GM19351 (cell line): ENCODE results near the gene COL6A3.

Source experiments
- ATAC-seq: cut with Tn5 transposase; IDR thresholded peaks from one replicate; pipeline ENCODE4 v1.9.1; 2021; ENCODE audit warnings: mild to moderate bottlenecking, moderate library complexity; ENCODE audit not compliant: unreplicated experiment

COL6A3 gene

DNA sequence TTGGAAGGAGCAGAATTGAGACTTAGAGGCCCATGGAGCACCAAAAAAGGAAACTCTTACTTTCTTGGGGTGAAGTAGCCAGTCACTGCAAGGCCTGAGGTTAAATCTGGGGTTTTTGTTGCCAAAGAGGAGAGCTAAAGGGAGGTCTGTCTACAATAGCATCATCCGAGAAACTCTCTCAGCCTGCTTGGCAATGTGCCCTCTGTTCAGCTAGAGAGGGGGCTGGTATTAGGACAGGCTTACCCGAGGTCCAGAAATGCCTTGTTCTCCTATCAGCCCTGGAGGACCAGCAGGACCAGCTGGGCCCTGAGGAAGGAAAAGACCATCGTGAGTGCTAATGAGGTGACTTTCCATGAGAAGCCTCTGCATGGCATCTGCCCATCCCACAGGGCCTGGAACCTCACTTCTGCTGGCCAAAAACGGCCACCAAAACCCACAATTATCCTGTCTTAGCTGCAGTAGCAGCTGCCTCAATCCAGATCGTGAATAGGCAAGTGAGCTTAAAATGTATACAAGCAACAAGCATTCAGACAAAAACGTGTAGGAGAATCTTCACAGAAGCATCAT is 61.6 kb downstream of the COL6A3 start:
- no peak for ATAC-seq

DNA sequence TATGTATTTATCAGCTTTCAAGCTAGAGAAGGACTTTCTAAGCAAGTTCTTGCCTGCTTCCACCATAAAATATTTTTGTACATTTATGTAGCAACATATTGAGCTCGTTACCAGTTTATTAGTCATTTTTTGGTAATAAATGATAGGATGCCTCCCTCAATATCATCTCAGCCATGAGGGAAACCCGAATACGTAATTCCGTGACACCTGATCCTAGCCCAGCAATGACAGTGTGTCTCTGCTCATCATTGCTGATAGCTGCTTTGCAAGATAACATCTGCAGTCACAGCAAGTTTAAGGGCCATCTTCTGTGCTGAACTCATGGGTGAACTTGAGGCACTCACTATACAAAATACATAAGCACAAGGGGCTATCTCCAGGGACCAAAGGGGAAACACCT is 62.2 kb downstream of the COL6A3 start:
- ATAC-seq, result no peak

DNA sequence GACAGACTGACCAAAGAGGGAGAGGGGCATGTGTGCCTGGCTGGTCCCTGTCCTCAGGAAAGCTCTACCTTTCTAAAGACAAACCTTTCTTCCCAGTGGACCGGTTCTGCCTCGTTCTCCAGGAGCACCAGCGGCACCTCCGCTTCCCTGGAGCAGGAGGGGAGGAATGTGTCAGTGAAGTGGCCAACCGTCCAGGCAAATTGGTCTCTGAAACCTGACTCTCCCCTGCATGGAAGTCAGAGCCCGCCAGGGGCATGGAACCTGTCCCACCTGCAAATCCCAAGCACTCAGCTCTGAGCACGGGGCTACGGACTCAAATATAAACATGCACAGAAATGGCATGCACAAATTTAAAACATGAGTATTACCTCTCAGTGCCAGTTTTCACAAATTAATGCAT is 62.9 kb downstream of the COL6A3 start:
- no peak for ATAC-seq

DNA sequence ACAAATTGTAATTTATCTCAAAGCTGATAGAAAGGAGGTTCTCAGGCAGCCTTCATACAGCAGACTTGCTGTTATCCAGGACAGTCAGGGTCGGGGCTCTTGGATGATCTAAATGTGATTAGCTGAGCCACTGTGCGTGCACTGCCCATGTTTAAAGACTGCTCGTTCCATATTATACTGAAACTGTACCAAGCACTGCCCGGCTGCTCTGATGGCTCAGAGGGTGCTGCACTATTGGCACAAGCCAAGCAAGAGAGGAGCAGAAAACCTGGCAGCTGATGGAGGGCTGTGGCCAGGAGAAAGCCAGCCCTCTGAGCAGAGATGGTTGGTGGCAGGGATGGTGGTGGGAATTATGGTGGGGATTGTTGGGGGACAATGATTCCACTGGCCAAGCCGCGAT is 63.4 kb downstream of the COL6A3 start:
- ATAC-seq, result no peak

DNA sequence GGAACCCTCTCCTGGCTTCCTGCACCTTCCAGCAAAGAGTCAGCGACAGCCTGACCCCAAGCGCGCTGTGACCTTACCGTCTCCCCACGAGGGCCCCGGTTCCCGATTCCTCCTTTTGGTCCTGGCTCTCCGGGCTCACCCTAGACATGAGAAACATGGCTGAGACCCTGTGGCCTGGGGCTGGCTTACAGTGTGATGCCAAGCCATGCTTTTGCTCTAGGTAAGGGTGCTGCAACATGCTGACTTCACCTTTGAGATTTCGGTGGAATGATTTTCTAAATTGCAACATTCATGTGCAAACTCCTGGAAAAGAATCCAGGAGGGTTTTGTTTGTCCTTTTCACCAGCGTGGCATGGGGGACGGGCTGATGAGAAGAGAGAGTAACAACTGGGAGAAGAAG is 63.9 kb downstream of the COL6A3 start:
- ATAC-seq, result no peak

DNA sequence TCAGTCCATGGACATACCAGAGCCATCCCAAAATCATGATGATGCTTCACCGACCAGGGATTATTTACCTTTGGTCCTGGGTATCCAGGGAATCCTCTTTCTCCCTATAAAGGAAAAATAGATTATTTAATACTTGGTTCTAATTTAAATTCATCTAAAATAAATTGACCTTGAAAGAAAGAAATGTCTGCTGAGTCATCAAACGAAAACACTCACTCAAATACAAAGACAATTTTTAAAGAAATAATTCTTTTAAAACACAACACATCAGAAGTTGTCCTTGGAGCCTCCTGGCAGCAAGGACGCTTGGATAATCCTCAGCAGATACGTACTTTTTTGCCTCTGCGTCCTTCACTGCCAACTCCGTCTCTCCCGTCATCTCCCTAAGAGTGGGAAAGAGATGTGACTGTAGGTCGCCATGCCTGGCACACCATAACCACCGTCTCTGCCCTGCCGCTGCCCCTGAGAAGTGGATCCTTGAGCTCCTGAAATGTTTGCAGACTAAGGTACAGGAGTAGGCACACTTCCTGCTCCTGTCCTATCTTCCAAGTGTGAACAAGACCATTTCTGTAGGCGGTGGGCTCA is 65.6 kb downstream of the COL6A3 start:
- no peak for ATAC-seq

DNA sequence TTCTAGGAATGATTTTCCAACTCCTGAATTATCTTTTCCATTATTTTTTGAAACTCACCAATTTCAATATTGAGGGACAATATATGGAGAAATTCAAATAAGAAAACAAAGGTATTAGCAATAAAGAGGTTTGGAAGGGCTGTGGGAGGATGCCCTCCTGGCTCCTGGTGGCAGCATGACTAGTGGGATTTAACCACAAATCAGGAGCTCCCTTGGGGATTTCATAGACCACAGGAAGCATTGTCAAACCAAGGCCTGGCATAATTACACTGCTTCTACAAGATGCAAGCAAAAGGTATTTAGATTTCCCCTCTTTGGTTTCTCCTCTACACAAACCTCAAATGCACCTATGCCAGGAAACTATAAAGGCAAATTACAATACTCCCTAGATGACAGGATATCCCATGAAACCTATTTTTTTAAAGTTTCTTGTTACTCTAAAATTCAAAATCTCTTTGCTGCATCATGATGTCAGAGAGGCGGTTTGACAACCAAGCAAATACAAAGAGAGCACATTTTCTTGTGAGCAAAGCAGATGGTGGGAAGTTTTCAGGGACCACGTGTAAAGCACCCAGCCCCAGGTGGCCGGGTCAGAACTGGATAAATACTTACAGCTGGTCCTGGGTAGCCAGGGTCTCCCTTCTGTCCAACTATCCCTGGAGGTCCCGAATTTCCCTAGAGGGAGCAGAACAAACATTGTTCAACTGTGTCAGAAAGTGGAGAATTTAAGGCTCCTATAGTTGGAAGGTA is 67.9 kb downstream of the COL6A3 start:
- no peak for ATAC-seq

DNA sequence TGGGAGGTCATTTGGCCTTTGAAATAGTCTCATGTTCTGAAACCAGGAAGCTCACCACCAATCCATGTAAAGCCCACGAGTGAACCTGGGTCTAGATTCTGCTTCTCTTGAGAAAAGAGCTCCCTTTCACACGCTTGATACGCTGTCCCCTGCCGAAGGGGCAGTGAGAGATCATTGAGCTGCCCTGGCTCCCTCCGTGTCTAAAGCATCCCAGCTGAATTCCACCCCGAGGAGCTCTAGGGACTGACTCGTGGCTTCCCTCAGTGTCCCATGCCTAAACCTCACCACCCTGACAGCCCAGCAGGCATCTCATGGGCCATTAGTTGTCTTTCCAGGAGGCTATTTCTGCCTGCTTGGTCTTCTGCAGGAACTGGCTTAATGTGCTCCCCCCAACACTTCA is 68.6 kb downstream of the COL6A3 start:
- no peak for ATAC-seq

DNA sequence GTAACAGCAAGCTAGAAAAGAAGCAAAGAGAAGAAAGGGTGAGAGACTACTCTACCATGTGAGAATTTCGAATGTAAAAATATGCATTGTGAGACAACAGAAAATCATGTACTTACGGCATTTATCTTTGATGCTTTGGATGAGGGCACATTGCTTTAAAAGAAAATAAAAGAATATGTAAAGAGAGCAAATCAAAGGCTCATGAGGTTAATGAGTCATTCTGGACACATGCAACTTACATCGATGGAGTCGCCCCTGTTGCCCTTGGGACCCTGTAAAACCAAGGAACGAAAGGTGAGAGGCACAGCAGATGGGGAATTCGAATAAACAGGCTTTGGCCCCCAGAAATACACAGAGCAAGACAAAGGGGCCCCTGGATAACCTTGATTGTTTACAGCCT is 69.0 kb downstream of the COL6A3 start:
- no peak for ATAC-seq

DNA sequence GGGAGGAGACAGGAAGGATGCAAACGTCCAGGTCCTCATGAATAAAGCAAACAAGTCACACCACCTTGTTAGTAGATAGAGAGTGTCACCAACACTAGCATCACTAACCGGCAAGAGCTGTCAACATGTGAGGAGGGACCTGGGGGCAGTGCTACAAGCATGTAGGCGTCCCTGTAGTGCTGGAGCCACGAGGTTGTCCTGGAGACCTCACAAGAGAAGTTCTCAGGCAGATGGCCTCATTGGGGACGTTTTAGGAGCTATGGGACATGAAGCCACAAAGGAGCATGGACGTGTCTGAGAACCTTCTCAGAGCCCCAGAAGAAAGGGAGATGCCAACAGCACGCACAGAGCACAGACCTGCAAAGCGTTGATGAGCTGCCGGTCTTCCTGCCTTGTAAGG is 70.0 kb downstream of the COL6A3 start:
- ATAC-seq, result no peak

DNA sequence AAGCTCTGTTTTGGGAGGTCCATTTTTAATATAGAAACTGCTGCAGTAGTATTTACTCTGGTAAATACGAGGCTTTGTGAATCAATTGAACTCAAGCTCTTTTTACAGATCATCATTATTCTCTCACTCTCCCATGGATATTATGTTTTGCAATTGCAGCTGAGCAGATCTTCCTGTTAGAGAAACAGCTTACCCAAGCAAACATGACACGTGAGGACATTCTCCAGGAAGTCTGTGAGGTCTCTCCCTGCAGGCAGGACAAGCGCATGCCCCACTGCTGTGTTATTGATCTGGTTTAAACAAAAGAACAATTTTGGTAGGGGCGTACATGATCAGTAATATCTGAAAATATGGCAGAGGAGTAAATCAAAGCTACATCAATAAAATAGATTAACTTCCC is 72.1 kb downstream of the COL6A3 start:
- ATAC-seq, result no peak

DNA sequence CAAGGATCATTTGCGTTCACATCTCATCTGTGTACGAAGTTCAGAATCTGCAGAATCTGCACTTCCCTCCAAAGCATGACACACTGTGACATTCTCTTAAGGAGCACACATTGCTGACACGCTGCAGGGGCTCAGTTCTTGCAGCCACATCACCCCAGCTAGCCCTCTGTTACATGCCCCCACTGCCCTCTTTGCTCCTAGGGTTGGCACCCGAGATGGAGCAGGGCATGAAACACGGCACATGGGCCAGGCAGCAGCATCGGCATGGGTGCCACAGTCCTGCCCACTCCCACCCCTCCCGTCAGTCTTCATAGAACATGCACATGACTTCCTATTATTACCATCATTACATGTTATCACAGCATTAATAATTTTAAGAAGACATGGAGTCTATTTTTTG is 76.4 kb downstream of the COL6A3 start:
- ATAC-seq, result no peak

DNA sequence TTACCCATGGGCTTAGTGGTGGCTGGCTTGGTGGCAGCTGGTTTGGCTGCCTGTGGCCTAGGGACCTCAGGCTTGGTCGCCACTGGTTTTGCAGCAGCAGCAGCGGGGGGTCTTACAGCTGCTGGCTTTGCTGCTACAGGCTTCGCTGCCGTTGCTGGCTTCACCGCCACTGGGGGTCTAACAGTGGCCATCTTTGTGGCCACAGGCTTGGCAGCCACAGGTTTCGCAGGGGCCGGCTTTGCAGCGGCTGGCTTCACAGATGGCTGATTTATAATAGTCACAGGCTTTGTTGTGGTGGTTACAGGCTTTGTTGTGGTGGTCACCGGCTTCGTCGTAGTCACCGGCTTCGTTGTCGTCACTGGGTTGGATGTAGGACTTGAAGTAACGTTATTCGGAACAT is 77.8 kb downstream of the COL6A3 start:
- no peak for ATAC-seq

DNA sequence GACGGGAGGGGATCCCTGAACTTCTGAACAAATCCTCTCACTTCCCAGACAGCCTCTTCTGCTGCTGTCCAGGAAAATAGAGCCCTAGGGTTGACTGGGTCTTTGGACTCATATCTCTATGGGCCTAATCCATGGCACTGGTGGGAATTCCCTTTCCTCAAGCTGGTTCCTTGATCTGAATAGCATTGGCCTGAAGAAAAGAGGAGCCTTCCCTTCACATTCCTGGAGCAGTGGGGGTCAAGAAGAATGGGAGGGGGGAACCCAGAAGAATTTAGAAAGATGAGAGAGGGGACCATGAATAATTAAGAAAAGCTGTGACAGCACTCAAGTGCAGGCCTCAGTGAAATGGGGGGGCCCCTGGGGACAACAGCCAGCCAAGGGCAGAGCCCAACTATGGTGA is 80.2 kb downstream of the COL6A3 start:
- ATAC-seq, result no peak

DNA sequence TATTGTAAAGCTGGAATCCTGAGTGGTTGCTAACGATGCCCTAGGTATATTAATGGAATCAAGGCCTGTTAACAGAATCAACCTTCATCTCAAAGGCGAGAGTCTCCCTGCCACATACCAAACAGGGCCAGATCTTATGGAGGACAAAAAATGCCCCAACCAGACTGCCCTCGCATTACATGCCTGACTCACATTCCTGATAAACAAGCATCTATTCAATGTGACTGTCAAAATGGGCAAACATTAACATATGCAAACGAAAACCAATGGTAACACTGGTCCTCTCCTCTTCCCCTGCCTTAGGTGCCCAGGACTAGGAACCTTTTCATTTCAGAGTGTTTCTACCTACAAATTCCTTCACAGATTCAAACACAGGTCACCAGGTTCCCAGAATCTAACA is 83.4 kb downstream of the COL6A3 start:
- no peak for ATAC-seq

DNA sequence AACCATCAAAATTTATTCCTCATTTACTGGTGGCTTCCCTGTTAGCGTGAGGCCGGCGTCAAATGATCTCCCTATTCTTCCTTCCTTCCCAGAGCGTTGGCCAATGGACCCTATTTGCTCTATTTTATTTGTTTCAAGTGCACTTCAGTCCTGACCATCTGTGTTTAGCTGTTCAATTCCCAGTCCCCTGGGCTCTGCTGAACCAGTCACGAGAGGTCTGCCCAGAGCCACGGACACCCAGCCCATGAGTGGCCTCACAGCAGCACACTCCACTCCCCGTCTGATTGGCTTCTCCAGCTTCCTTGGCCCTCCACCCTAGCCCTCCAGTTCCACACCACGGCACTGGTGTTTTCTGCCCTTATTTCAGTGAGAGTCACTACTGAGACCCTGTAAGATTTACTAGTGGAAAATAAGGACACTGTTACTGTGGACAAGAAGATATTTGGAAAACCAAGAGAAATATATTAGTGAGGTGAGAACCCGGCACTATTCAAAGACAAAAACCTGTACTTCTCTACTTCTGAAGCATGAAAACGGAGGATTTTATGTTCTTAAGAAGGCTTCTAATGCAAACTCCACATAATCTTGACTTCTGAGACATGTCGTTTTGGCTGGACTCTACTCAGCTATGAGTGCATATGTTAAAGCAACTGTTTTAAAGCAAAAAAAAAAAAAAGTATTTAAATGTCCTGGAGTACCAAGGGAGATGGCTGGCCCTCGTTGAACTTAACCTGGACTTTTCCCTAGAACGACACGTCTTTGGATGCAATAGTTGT is 86.6 kb downstream of the COL6A3 start:
- no peak for ATAC-seq

DNA sequence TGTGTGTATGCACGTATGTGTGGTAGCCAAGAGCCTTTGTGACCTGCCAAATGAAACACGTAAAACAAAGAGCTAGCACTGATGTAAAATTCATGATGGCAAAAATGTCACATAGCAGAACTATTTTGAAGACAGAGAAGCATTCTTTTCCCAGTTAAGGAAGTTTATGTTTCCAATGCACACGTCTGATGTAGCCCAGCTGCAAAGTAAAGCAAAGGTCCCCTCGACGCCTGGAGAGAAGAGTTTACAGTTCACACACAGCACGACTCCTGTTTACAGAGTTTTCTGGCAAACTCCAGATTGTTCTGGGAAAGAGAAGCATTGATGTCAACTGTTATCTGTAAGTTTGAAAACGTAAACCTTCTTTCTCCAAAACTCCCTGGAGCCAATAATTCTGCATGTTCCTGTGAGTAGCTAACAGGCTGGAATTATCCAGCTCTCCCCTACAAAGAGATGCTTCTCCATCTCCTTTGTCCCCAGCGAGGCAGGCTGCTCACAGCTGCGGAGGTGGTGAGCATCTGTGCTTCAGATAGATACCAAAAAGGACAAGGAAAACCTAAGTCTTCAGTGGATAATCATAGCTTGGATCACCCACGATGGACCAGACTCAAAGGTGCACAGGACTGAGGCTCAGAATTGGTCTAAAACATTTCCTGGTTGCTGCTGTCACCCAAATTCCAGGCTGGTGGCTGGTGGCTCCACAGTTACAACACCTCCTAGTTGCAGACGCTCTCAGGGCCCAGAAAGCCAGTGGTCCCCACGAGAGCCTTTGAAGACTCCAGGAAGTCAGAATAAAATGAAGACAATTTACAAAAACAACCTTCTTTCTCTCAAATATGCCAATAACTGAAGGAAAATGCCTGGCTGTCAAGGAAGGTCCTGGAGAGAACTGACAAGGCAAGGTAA is 87.4 kb downstream of the COL6A3 start:
- ATAC-seq, result no peak

DNA sequence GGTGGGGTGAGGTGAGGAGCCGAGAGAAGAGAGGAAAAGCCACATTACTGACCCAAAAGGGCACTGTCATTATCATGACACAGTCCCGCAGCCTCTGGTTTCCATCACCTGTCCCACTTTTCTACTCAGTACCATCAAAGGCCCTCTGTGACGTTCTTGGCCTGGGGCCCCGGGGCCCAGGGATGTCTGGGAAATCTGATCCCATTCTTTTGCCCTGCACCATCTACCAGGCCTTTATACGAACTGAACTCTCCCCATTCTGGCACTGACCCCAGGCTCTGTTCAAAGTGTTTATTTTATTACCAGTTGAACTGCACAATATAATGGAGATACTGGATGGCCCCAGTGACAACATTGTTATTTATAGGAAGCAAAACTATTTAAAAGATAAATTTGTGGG is 89.1 kb downstream of the COL6A3 start:
- ATAC-seq, result no peak

DNA sequence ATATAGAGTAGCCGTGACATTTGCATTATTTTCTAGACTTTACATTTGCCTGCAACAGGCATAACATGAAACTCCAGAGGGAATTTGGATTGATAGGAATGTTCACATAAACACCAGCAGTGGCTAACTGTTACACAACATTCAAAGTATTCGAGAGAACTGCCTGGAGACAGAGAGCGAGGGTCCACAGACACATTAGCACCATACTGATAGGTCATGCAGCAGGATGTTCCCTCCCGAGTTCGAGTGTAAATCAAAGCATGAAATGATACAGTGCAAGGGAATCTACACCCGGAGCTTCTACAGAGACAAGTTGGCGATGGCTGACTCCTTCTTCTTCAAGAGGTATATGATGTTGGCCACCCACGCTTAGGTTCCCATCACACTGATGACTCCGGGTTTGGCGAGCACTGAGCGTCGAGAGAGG is 89.5 kb downstream of the COL6A3 start:
- ATAC-seq, result no peak

DNA sequence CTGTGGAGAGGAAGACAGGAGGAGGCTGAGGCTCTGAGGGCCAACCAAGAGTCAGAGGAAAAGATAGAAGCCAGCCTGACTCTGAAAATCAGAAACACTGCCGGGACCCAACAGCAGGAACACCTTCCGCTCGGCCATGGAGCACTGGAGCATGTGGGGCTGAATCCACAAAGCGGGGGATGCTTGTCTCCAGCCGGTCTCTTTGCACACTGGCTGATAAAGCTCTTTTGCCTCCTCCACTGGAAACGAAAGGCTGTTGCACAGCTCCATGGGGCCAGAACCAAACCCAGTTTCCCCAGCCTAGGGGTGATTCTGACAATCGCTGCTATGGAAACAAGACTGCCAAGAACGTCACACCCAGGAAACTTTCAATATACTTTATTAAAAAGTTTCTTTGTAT is 90.3 kb downstream of the COL6A3 start:
- no peak for ATAC-seq

DNA sequence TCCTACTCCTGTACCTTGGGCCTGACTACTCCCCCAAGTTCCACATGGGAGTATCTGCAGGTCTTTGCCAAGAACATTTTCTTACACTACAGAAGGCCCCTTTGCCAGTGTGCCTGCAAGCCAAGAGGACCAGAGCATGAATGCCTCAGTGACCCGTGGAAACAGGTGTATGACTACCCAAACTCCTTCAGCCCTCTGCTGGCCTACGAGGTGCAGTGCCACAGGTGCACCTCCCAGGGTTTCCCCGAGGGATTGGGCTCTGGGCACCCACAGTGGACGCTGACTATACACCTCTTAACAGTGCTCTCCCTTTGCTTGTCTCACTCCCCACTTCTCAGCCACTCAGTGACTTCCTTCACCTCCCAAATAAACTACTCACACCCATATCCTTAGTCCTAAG is 91.4 kb downstream of the COL6A3 start:
- no peak for ATAC-seq
